HUES64 (cell line): ENCODE data around the gene NR1D2. TPM values are rescaled to one million over a fixed set of nuclear protein-coding genes. Genes with fewer than 3 reads are reported as not detected.
A peak's percentile ranks its signal among the peaks of the same experiment; 100 is the strongest.
"Not testable (repeated sequence)": the region's sequence is repeated elsewhere in the genome, so short reads cannot be mapped to it uniquely, and the experiment has no call there.

Source experiments
- H3K27ac ChIP-seq: 2 replicates; pipeline ENCODE4 v1.7.0; 2013; ENCODE audit warnings: low read depth, low read length, inconsistent platforms
- H3K27me3 ChIP-seq: 2 replicates; pipeline ENCODE4 v1.6.1; 2013; ENCODE audit warnings: mild to moderate bottlenecking, low read length; ENCODE audit not compliant: insufficient read depth
- H3K36me3 ChIP-seq: 2 replicates; pipeline ENCODE4 v1.6.1; 2013; ENCODE audit warnings: mild to moderate bottlenecking, low read length; ENCODE audit not compliant: insufficient read depth
- H3K4me1 ChIP-seq: 2 replicates; pipeline ENCODE4 v1.6.1; 2013; ENCODE audit warnings: mild to moderate bottlenecking, low read length, moderate library complexity; ENCODE audit not compliant: insufficient read depth
- H3K4me3 ChIP-seq: 2 replicates; pipeline ENCODE4 v1.5.1; 2013; ENCODE audit warnings: mild to moderate bottlenecking, low read length, moderate library complexity
- H3K9ac ChIP-seq: 2 replicates; pipeline ENCODE4 v1.6.1; 2013; ENCODE audit warnings: mild to moderate bottlenecking, low read depth, low read length
- H3K9me3 ChIP-seq: 2 replicates; pipeline ENCODE4 v1.6.1; 2013; ENCODE audit warnings: low read depth, low read length; ENCODE audit not compliant: insufficient read depth
- WGBS: fragments of 150-250, 120-280 bp; methylation state at CpG from one replicate; pipeline ENCODE4 v1.1.7; 2013; ENCODE audit warnings: missing lambda C conversion rate; 5-methylcytosine and 5-hydroxymethylcytosine counted together
- polyA plus RNA-seq, 2 experiments: library from polyadenylated mRNA; stranded (reverse); fragments of 50-300 nt; gene quantifications; one replicate each; pipeline ENCODE4 v1.2.3, GENCODE V29; 2013

The NR1D2 gene
- 11.2 TPM for polyA plus RNA-seq (2013, experiment 1 of 2)
- 14.1 TPM for polyA plus RNA-seq (2013, experiment 2 of 2)

GRCh38 chr3:23944861-23945662 is at the start of gene NR1D2:
Gene NR1D2, plus strand, starts transcription at chr3:23945286. Its CDS starts 293 bp downstream, at chr3:23945579.
- Histone ChIP-seq H3K36me3 (no peaks in the 10 kb centered on the region), H3K27ac (peak within 1 kb of the TSS; percentile 97), H3K27me3 (no peaks in the 10 kb centered on the region), H3K9ac (peak within 1 kb of the TSS; percentile 94), H3K4me3 (peak within 1 kb of the TSS; percentile 84), H3K9me3 (no peaks in the 10 kb centered on the region), H3K4me1 (peaks cover 24% of the 10 kb centered on the region)
- WGBS = under 1% methylated on average over 88 of the region's 88 CpGs

- Histone ChIP-seq H3K4me1 (no peaks in the 10 kb centered on the region), H3K4me3 (no peak overlapping the region), H3K36me3 (peaks cover 61% of the 10 kb centered on the region), H3K27me3 (no peaks in the 10 kb centered on the region), H3K9ac (no peak overlapping the region), H3K9me3 (peaks cover 9% of the 10 kb centered on the region; the same call in 1 of the 2 replicates), H3K27ac (no peak overlapping the region)
- WGBS = 94% methylated on average over 6 of the region's 6 CpGs
Measured at GRCh38 chr3:23900744-23901143, 44.3 kb upstream of the NR1D2 start.

- Histone ChIP-seq H3K4me1 (no peaks in the 10 kb centered on the region), H3K4me3 (no peak overlapping the region), H3K9ac (no peak overlapping the region), H3K36me3 (peaks cover 59% of the 10 kb centered on the region), H3K9me3 (no peaks in the 10 kb centered on the region), H3K27ac (no peak overlapping the region), H3K27me3 (no peaks in the 10 kb centered on the region)
Measured at GRCh38 chr3:23904545-23904944, 40.5 kb upstream of the NR1D2 start.

GRCh38 chr3:23909341-23909740 is 35.7 kb upstream of the NR1D2 start:
- Histone ChIP-seq H3K4me1 (no peaks in the 10 kb centered on the region), H3K27ac (no peak overlapping the region), H3K9ac (no peak overlapping the region), H3K27me3 (no peaks in the 10 kb centered on the region), H3K36me3 (peaks cover 46% of the 10 kb centered on the region), H3K4me3 (no peak overlapping the region), H3K9me3 (no peaks in the 10 kb centered on the region)
- 96% methylated on average over 6 of the region's 7 CpGs for WGBS

GRCh38 chr3:23911397-23911796 is 33.7 kb upstream of the NR1D2 start:
- no peak overlapping the region for H3K4me3 ChIP-seq
- H3K4me1 ChIP-seq = peaks cover 12% of the 10 kb centered on the region
- H3K27me3 ChIP-seq = peaks cover 6% of the 10 kb centered on the region
- no peak overlapping the region for H3K27ac ChIP-seq
- H3K36me3 ChIP-seq = peaks cover 34% of the 10 kb centered on the region
- H3K9ac ChIP-seq = no peak overlapping the region
- 90% methylated on average over 2 of the region's 2 CpGs for WGBS
- H3K9me3 ChIP-seq = no peaks in the 10 kb centered on the region

- H3K4me1 ChIP-seq = peaks cover 12% of the 10 kb centered on the region
- H3K27ac ChIP-seq, H3K9ac ChIP-seq, H3K4me3 ChIP-seq, H3K9me3 ChIP-seq, H3K27me3 ChIP-seq: not testable (repeated sequence)
- peaks cover 32% of the 10 kb centered on the region for H3K36me3 ChIP-seq
- 100% methylated on average over 1 of the region's 3 CpGs for WGBS
Measured at GRCh38 chr3:23912335-23912734, 32.8 kb upstream of the NR1D2 start.

- no peak overlapping the region for H3K9ac ChIP-seq
- H3K4me1 ChIP-seq = peaks cover 12% of the 10 kb centered on the region
- H3K9me3 ChIP-seq = no peaks in the 10 kb centered on the region
- H3K36me3 ChIP-seq = peaks cover 30% of the 10 kb centered on the region
- no peak overlapping the region for H3K4me3 ChIP-seq
- no CpG with 5 or more reads among the region's 1 CpG for WGBS
- H3K27me3 ChIP-seq = peaks cover 6% of the 10 kb centered on the region
- no peak overlapping the region for H3K27ac ChIP-seq
Measured at GRCh38 chr3:23913182-23913581, 31.9 kb upstream of the NR1D2 start.

- H3K9ac ChIP-seq = no peak overlapping the region
- H3K36me3 ChIP-seq = peaks cover 31% of the 10 kb centered on the region
- H3K4me1 ChIP-seq = peaks cover 18% of the 10 kb centered on the region
- no peaks in the 10 kb centered on the region for H3K9me3 ChIP-seq
- H3K27ac ChIP-seq = no peak overlapping the region
- WGBS = 81% methylated on average over 2 of the region's 3 CpGs
- H3K27me3 ChIP-seq = peaks cover 6% of the 10 kb centered on the region
- no peak overlapping the region for H3K4me3 ChIP-seq
Measured at GRCh38 chr3:23913873-23914743, 31.0 kb upstream of the NR1D2 start.

GRCh38 chr3:23915537-23916108 is 29.5 kb upstream of the NR1D2 start:
- H3K4me1 ChIP-seq = peaks cover 18% of the 10 kb centered on the region
- H3K4me3 ChIP-seq = peak overlapping the region; percentile 78
- H3K27ac ChIP-seq = no peak overlapping the region
- H3K9ac ChIP-seq = peak overlapping the region; percentile 87
- H3K27me3 ChIP-seq = peaks cover 6% of the 10 kb centered on the region
- H3K9me3 ChIP-seq = no peaks in the 10 kb centered on the region
- peaks cover 35% of the 10 kb centered on the region for H3K36me3 ChIP-seq
- 39% methylated on average over 7 of the region's 7 CpGs for WGBS

- peaks cover 36% of the 10 kb centered on the region for H3K36me3 ChIP-seq
- peak overlapping the region; percentile 78 for H3K4me3 ChIP-seq
- peak overlapping the region; percentile 87 for H3K9ac ChIP-seq
- H3K27ac ChIP-seq = peak overlapping the region; percentile 59
- peaks cover 18% of the 10 kb centered on the region for H3K4me1 ChIP-seq
- peaks cover 6% of the 10 kb centered on the region for H3K27me3 ChIP-seq
- WGBS = 3% methylated on average over 48 of the region's 48 CpGs
- no peaks in the 10 kb centered on the region for H3K9me3 ChIP-seq
Measured at GRCh38 chr3:23916152-23916885, 28.8 kb upstream of the NR1D2 start.
